ENCODE results near the gene NUDT1. TPM values are rescaled to one million over a fixed set of nuclear protein-coding genes. Genes with fewer than 3 reads are reported as not detected.
A peak's percentile ranks its signal among the peaks of the same experiment; 100 is the strongest.

NUDT1 gene
- total RNA-seq, 1 experiment from 2014 or later: 84.7 TPM

- H3K23ac ChIP-seq (ENCODE audit: insufficient read length, low read depth, low read length): no peak overlapping the region
- H3K27ac Mint-ChIP-seq: peak overlapping the region; percentile 44 to 85 (median 78); a peak in 4 of 7 replicates
- H2BK120ac ChIP-seq (ENCODE audit: low read depth, low read length, poor library complexity, severe bottlenecking): no peak overlapping the region
- no peaks in the 10 kb centered on the region for H3K9me3 ChIP-seq (ENCODE audit: control insufficient read depth, low read depth, low read length)
- H3K4me1 Mint-ChIP-seq: no peaks in the 10 kb centered on the region; a peak in 1 of 4 replicates
- H2AFZ ChIP-seq (ENCODE audit: low read length): no peak overlapping the region
- no peak overlapping the region for H3K27ac ChIP-seq (ENCODE audit: insufficient read length, low read depth, low read length)
- no peaks in the 10 kb centered on the region for H3K27me3 Mint-ChIP-seq (ENCODE audit: low read depth)
- H2BK15ac ChIP-seq (ENCODE audit: low read depth, low read length): no peak overlapping the region
- no peak overlapping the region for H3T11ph ChIP-seq (ENCODE audit: low read length)
- H3K4ac ChIP-seq (ENCODE audit: low read depth, low read length): no peak overlapping the region
- H4K5ac ChIP-seq (ENCODE audit: insufficient read length, low read depth, low read length): no peak overlapping the region
- H4K8ac ChIP-seq (replicated peaks; ENCODE audit: insufficient read length, low read depth, low read length): no peak overlapping the region
- no peaks in the 10 kb centered on the region for H3K4me1 ChIP-seq (ENCODE audit: insufficient read depth, low read length)
- H3K18ac ChIP-seq (ENCODE audit: insufficient read length, low read depth, low read length): no peak overlapping the region
- no peak overlapping the region for H3K4me2 ChIP-seq (ENCODE audit: insufficient read depth, insufficient read length, low read length)
- WGBS (ENCODE audit: extremely low coverage, insufficient read length, low lambda C conversion rate): no CpG with 5 or more reads among the region's 9 CpGs
- no peak overlapping the region for H3K4me3 Mint-ChIP-seq
- no peaks in the 10 kb centered on the region for H3K79me2 ChIP-seq (ENCODE audit: insufficient read depth, low read length)
- no peaks in the 10 kb centered on the region for H3K79me1 ChIP-seq (ENCODE audit: insufficient read depth, low read depth, low read length, poor library complexity, severe bottlenecking)
- no peak overlapping the region for H2AK5ac ChIP-seq (ENCODE audit: insufficient read length, low read length)
- H2BK5ac ChIP-seq (ENCODE audit: insufficient read length, low read length): no peak overlapping the region
- peaks cover 10 to 50% (median 37%) of the 10 kb centered on the region in 3 experiments; a peak in 6 of 7 replicates for H3K36me3 Mint-ChIP-seq (ENCODE audit: insufficient read depth in 1 of 3, low read depth in 3 of 3)
- no peak overlapping the region for H4K91ac ChIP-seq (ENCODE audit: insufficient read length, low read depth, low read length)
- no peaks in the 10 kb centered on the region for H3K9me3 Mint-ChIP-seq
- H2BK12ac ChIP-seq (ENCODE audit: insufficient read length, low read depth, low read length): no peak overlapping the region
- no peak overlapping the region for H3K56ac ChIP-seq (ENCODE audit: insufficient read length, low read depth, low read length)
- H4K20me1 ChIP-seq (ENCODE audit: control insufficient read depth, insufficient read depth, insufficient read length): no peaks in the 10 kb centered on the region
- no peak overlapping the region for H2BK20ac ChIP-seq (ENCODE audit: low read depth, low read length, poor library complexity, severe bottlenecking)
- TF ChIP-seq CTCF (conservative IDR thresholded peaks at IDR 0.05): no peak
- DNase-seq: no peak
- H3K23me2 ChIP-seq (ENCODE audit: insufficient read length, low read depth, low read length, poor library complexity, severe bottlenecking): no peaks in the 10 kb centered on the region
- H3K9ac ChIP-seq (ENCODE audit: extremely low read depth, insufficient read length, low read length): no peak overlapping the region
- H3K27me3 ChIP-seq (ENCODE audit: insufficient read depth, low read length): no peaks in the 10 kb centered on the region
- no peak overlapping the region for H3K14ac ChIP-seq (ENCODE audit: insufficient read depth, low read length)
These were observed 11.0 kb downstream of the NUDT1 start for GRCh38 chr7:2253021-2253420.
